GM12872 (cell line): ENCODE measurements around the gene CYP39A1.

Experiments used
- CTCF ChIP-seq: IDR thresholded peaks from 3 replicates; pipeline ENCODE4 v1.5.1; 2011; ENCODE audit warnings: low read depth, mild to moderate bottlenecking, low read length, moderate library complexity; ENCODE audit not compliant: insufficient read depth

The CYP39A1 gene

GRCh38 chr6:46586906-46587305 lies 65.7 kb downstream of the CYP39A1 start:
- TF ChIP-seq CTCF = no peak

GRCh38 chr6:46584586-46584985 lies 68.0 kb downstream of the CYP39A1 start:
- TF ChIP-seq CTCF = no peak

GRCh38 chr6:46583721-46584120 lies 68.9 kb downstream of the CYP39A1 start:
- TF ChIP-seq CTCF = no peak

- no peak for TF ChIP-seq CTCF
Observed at GRCh38 chr6:46583081-46583480, 69.5 kb downstream of the CYP39A1 start.

- TF ChIP-seq CTCF = no peak
Observed at GRCh38 chr6:46581459-46582177, 71.0 kb downstream of the CYP39A1 start.

- no peak for TF ChIP-seq CTCF
Observed at GRCh38 chr6:46575530-46575929, 77.1 kb downstream of the CYP39A1 start.

GRCh38 chr6:46573140-46573539 lies 79.5 kb downstream of the CYP39A1 start:
- TF ChIP-seq CTCF = no peak

GRCh38 chr6:46565531-46565930 lies 87.1 kb downstream of the CYP39A1 start:
- TF ChIP-seq CTCF = no peak
